ENCODE data around the gene AADACL3.

AADACL3 gene

GRCh38 chr1:12756768-12757413 lies 41.0 kb downstream of the AADACL3 start:
- TF ChIP-seq, protein P1, sequence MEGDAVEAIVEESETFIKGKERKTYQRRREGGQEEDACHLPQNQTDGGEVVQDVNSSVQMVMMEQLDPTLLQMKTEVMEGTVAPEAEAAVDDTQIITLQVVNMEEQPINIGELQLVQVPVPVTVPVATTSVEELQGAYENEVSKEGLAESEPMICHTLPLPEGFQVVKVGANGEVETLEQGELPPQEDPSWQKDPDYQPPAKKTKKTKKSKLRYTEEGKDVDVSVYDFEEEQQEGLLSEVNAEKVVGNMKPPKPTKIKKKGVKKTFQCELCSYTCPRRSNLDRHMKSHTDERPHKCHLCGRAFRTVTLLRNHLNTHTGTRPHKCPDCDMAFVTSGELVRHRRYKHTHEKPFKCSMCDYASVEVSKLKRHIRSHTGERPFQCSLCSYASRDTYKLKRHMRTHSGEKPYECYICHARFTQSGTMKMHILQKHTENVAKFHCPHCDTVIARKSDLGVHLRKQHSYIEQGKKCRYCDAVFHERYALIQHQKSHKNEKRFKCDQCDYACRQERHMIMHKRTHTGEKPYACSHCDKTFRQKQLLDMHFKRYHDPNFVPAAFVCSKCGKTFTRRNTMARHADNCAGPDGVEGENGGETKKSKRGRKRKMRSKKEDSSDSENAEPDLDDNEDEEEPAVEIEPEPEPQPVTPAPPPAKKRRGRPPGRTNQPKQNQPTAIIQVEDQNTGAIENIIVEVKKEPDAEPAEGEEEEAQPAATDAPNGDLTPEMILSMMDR (IDR thresholded peaks at IDR 0.05; ENCODE audit: extremely low read depth, missing control alignments) = no peak
- DNase-seq (ENCODE audit: low spot score) = no peak

DNA sequence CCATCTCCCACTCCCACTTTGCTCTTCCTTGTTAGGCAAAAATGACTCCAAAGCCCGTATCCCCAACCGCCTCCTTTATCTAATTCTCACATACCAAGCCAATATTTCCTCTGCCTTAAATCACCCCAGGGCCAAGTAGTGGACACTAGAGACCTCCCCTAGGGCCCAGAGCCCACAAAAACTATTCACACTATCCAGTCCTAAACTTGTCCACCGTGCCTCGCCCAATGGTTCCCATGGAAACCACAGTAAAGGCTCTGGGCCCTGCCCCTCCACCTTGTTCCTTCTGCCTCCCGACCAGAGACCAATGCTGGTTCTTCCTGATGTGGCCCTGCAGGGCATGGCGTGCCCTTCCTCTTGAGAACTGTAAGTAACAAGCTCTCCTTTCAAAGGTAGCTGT lies 41.9 kb downstream of the AADACL3 start:
- TF ChIP-seq, protein P1 (IDR thresholded peaks at IDR 0.05; ENCODE audit: extremely low read depth, missing control alignments) = no peak
- no peak for DNase-seq (ENCODE audit: low spot score)

DNA sequence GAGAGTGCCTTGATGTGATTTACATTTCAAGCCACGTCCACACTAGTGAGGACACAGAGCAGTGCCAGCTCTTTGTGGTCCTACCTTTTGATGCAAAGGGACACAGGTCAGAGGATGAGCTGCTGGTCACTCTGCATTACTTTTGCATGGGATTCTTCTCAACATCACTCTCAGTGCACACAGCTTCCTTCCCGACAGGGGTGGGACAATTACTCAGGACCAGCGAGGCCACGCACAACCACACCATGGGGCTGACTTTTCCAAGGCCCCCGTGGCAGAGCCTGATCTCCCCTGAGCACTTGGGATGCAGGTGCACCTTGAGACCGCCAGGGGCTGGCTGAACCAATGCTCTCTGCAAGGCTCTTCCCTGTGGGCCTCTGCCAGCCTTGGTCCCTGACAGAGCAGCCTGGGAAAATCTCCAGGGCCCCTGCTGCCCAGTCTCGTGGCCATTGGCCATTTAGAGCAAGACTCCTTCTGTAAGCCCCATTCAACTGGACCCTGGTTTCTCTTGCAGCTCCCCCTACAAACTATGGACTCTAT lies 44.4 kb downstream of the AADACL3 start:
- TF ChIP-seq, protein P1 (IDR thresholded peaks at IDR 0.05; ENCODE audit: extremely low read depth, missing control alignments) = no peak
- DNase-seq (ENCODE audit: low spot score) = no peak

- TF ChIP-seq, protein P1 (IDR thresholded peaks at IDR 0.05; ENCODE audit: extremely low read depth, missing control alignments) = no peak
- DNase-seq (ENCODE audit: low spot score) = no peak
These were observed 45.9 kb downstream of the AADACL3 start for GRCh38 chr1:12761781-12762180.

GRCh38 chr1:12762766-12763165 lies 46.9 kb downstream of the AADACL3 start:
- DNase-seq (ENCODE audit: low spot score) = no peak
- TF ChIP-seq, protein P1 (IDR thresholded peaks at IDR 0.05; ENCODE audit: extremely low read depth, missing control alignments) = no peak

DNA sequence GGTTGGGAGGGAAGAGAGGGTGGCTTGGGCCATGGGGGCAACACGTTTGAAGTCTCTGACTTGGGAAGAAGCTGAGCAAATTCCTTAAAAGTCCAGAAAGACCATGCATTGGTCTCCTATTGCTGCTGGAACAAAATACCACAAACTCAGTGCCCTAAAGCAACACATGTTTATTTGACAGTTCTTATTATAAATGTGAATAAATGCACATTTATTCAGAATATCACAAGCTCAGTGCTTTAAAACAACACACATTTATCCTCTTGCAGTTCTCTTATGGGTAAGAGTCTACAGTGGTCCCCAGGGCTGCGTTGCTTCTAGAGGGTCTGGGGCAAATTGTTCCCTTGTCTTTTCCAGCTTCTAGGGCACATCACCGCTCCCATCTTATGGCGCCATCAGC lies 47.6 kb downstream of the AADACL3 start:
- TF ChIP-seq, protein P1 (IDR thresholded peaks at IDR 0.05; ENCODE audit: extremely low read depth, missing control alignments) = no peak
- no peak for DNase-seq (ENCODE audit: low spot score)

DNA sequence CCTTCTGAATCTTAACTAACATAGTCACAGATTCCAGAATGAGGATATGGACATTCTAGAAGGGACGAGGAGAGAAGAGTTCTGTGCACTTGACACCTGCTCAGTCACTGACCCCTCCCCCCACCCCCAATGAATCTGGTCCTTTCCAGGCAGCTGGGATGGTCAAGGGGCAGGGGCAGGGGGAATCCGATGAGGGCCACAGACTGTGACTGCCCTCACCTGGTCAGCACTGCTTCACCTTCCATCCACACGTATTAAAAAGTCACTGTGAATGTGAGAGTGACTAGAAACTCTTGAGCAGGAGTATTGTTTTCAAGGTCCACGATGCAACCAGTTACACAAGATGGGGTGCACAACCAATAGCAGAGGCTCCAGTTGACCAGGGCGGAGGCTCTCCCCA lies 48.1 kb downstream of the AADACL3 start:
- DNase-seq (ENCODE audit: low spot score) = no peak

More for the DNA sequence above, 48.1 kb downstream of the AADACL3 start:
- TF ChIP-seq, protein P1 (IDR thresholded peaks at IDR 0.05; ENCODE audit: extremely low read depth, missing control alignments) = no peak

All from GM20000 (cell line).